Measurements from ENCODE around the gene GPC1. TPM values are rescaled to one million over a fixed set of nuclear protein-coding genes. Genes with fewer than 3 reads are reported as not detected.

The GPC1 gene
- total and polyA plus RNA-seq, 2 donors (not counting 1 experiment from before 2014, with no cell fraction given), result 1.2 to 3.3 TPM

GRCh38 chr2:240412975-240413812, 22.3 kb upstream of the GPC1 start:
- Histone ChIP-seq H3K9ac (ENCODE audit: low read length) (no peak overlapping the region), H2AFZ (ENCODE audit: insufficient read depth, low read depth, low read length, poor library complexity, severe bottlenecking) (no peak overlapping the region), H3K79me2 (ENCODE audit: control insufficient read depth, insufficient read depth, low read length) (no peaks in the 10 kb centered on the region), H3K27ac (ENCODE audit: low read length in 2 of 2) (no peak overlapping the region), H3K4me3 (ENCODE audit: control extremely low read depth in 1 of 5, extremely low read depth in 1 of 5, insufficient read depth in 1 of 5, low read depth in 2 of 5, low read length in 4 of 5) (no peak overlapping the region), H4K20me1 (ENCODE audit: control insufficient read depth, insufficient read depth, low read length, poor library complexity, severe bottlenecking) (no peaks in the 10 kb centered on the region), H3K4me2 (replicated peaks; ENCODE audit: low read depth, low read length, poor library complexity, severe bottlenecking) (no peak overlapping the region), H3K4me1 (ENCODE audit: control insufficient read depth in 2 of 2, insufficient read depth in 2 of 2, low read length in 2 of 2) (no peaks in the 10 kb centered on the region), H3K27me3 (replicated peaks in 1 of 4; ENCODE audit: control extremely low read depth in 1 of 4, control insufficient read depth in 3 of 4, insufficient read depth in 4 of 4, low read length in 3 of 4) (no peaks in the 10 kb centered on the region), H3K36me3 (replicated peaks in 1 of 2; ENCODE audit: control extremely low read depth in 1 of 2, control insufficient read depth in 1 of 2, extremely low read depth in 1 of 2, insufficient read depth in 2 of 2, low read length in 1 of 2) (no peaks in the 10 kb centered on the region), H3K9me3 (ENCODE audit: control extremely low read depth in 1 of 3, control insufficient read depth in 2 of 3, insufficient read depth in 1 of 3, low read length in 2 of 3) (peaks cover 0 to 3% (median 0%) of the 10 kb centered on the region in 3 donors)
- TF ChIP-seq CTCF (IDR thresholded peaks at IDR 0.05) (no peak), EZH2 (IDR thresholded peaks at IDR 0.05; ENCODE audit: borderline replicate concordance, insufficient read depth, low read depth, low read length, poor library complexity, severe bottlenecking) (no peak)
- H3K4me1 Mint-ChIP-seq, result no peaks in the 10 kb centered on the region
- POLR2A ChIA-PET, result no interaction called here
- ATAC-seq (ENCODE audit: low read depth) (no peak), DNase-seq (no peak)
- no peak overlapping the region for H3K27ac Mint-ChIP-seq
- H3K27me3 Mint-ChIP-seq, result peaks cover 7% of the 10 kb centered on the region
- WGBS (ENCODE audit: insufficient coverage), result 93% methylated on average over 22 of the region's 26 CpGs
- no peak overlapping the region for H3K4me3 Mint-ChIP-seq
- CTCF ChIA-PET, result no interaction called here
- intact Hi-C loops (cut with micrococcal nuclease), result no loop called here
- no peaks in the 10 kb centered on the region for H3K9me3 Mint-ChIP-seq (ENCODE audit: insufficient read depth)

- ATAC-seq (ENCODE audit: low read depth), result no peak
- H3K27ac ChIP-seq (ENCODE audit: low read length in 2 of 2), result no peak overlapping the region
- H2AFZ ChIP-seq (ENCODE audit: insufficient read depth, low read depth, low read length, poor library complexity, severe bottlenecking), result no peak overlapping the region
- Mint-ChIP-seq H3K4me3 (no peak overlapping the region), H3K27me3 (peaks cover 7% of the 10 kb centered on the region), H3K4me1 (no peaks in the 10 kb centered on the region), H3K27ac (no peak overlapping the region), H3K9me3 (ENCODE audit: insufficient read depth) (no peaks in the 10 kb centered on the region)
- H3K4me3 ChIP-seq (ENCODE audit: control extremely low read depth in 1 of 5, extremely low read depth in 1 of 5, insufficient read depth in 1 of 5, low read depth in 2 of 5, low read length in 4 of 5), result no peak overlapping the region
- DNase-seq, result no peak
- H3K4me2 ChIP-seq (replicated peaks; ENCODE audit: low read depth, low read length, poor library complexity, severe bottlenecking), result no peak overlapping the region
- WGBS (ENCODE audit: insufficient coverage), result 100% methylated on average over 1 of the region's 4 CpGs
- peaks cover 0 to 10% (median 4%) of the 10 kb centered on the region in 3 donors for H3K9me3 ChIP-seq (ENCODE audit: control extremely low read depth in 1 of 3, control insufficient read depth in 2 of 3, insufficient read depth in 1 of 3, low read length in 2 of 3)
- no peak for TF ChIP-seq EZH2 (IDR thresholded peaks at IDR 0.05; ENCODE audit: borderline replicate concordance, insufficient read depth, low read depth, low read length, poor library complexity, severe bottlenecking)
- TF ChIP-seq CTCF (IDR thresholded peaks at IDR 0.05), result no peak
- ChIA-PET CTCF (no interaction called here), POLR2A (no interaction called here)
- intact Hi-C loops (cut with micrococcal nuclease), result no loop called here
- no peaks in the 10 kb centered on the region for H3K4me1 ChIP-seq (ENCODE audit: control insufficient read depth in 2 of 2, insufficient read depth in 2 of 2, low read length in 2 of 2)
- H4K20me1 ChIP-seq (ENCODE audit: control insufficient read depth, insufficient read depth, low read length, poor library complexity, severe bottlenecking), result no peaks in the 10 kb centered on the region
- peaks cover 0 to 2% (median 0%) of the 10 kb centered on the region in 4 experiments for H3K27me3 ChIP-seq (replicated peaks in 1 of 4; ENCODE audit: control extremely low read depth in 1 of 4, control insufficient read depth in 3 of 4, insufficient read depth in 4 of 4, low read length in 3 of 4)
- no peaks in the 10 kb centered on the region for H3K79me2 ChIP-seq (ENCODE audit: control insufficient read depth, insufficient read depth, low read length)
- no peak overlapping the region for H3K9ac ChIP-seq (ENCODE audit: low read length)
- H3K36me3 ChIP-seq (replicated peaks in 1 of 2; ENCODE audit: control extremely low read depth in 1 of 2, control insufficient read depth in 1 of 2, extremely low read depth in 1 of 2, insufficient read depth in 2 of 2, low read length in 1 of 2), result no peaks in the 10 kb centered on the region
These were observed 21.5 kb upstream of the GPC1 start for GRCh38 chr2:240413813-240414429.
